GM18505 (cell line): ENCODE data around the gene PRKD1.
"Not testable (repeated sequence)": the region's sequence is repeated elsewhere in the genome, so short reads cannot be mapped to it uniquely, and the experiment has no call there.

Source experiments
- ATAC-seq: cut with Tn5 transposase; IDR thresholded peaks from one replicate; pipeline ENCODE4 v1.9.1; 2021; ENCODE audit not compliant: unreplicated experiment
- POLR2A ChIP-seq: IDR thresholded peaks from 4 replicates; pipeline ENCODE4 v1.6.1; 2011; ENCODE audit warnings: borderline replicate concordance; ENCODE audit not compliant: insufficient read depth, insufficient read length; ENCODE audit errors: extremely low read depth

PRKD1 gene

DNA sequence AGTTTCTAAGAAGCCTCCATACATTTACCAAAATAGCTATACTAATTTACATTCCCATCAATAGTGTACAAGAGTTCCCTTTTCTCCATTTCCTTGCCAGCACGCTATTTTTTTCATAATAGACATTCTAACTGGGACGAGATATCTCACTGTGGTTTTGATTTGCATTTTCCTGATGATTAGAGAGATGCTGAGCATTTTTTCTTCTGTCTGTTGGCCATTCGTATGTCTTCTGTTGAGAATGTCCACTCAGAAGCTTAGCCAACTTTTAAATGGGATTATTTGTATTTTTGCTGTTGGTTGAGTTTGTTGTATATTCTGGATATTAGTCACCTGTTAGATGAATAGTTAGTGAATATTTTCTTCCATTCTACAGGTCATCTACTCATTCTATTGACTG is 144.1 kb downstream of the PRKD1 start:
- ATAC-seq = no peak
- TF ChIP-seq POLR2A = no peak

DNA sequence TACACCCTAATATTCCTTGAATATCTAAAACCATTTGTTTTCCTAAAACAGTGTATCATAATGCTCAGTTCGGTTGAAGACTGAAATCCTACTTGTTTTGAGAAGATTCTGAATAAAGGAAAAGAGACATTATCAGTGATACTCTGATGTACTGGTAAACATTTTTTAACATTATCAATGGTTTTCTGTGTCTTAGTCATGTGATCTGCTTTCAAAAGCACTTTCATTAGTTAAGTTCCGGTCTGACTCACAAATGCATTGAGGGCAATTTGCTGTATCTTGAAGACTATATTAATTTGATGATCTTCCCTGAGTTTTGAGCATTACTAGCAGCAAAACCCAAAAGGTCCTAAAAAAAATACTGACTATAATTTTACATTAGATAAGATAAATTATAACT is 145.6 kb downstream of the PRKD1 start:
- no peak for ATAC-seq
- no peak for TF ChIP-seq POLR2A

DNA sequence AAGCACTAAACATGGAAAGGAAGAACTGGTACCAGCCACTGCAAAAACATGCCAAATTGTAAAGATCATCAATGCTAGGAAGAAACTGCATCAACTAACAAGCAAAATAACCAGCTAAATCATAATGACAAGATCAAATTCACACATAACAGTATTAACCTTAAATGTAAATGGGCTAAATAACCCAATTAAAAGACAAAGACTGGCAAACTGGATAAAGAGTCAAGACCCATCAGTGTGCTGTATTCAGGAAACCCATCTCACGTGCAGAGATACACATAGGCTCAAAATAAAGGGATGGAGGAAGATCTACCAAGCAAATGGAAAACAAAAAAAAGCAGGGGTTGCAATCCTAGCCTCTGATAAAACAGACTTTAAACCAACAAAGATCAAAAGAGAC is 150.5 kb downstream of the PRKD1 start:
- not testable (repeated sequence) for ATAC-seq

DNA sequence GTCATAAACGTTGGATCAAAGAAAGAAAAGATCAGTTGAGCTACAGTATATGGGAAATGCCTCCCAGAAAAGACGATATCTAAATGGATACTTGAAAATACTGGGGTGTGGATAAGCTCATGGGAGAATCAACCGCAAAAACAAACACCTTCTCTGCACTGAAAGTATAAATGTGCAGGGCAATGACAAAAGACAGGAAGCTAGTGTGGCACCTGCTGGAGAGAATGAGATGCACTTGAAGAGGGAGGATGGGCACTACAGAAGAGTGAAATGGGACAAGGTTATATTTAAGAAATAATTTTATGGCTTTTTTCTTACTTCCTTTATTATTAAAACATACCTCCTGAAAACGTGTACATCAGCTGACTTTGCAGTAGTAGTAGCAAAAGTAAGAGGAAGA is 153.7 kb downstream of the PRKD1 start:
- no peak for TF ChIP-seq POLR2A
- ATAC-seq = no peak

DNA sequence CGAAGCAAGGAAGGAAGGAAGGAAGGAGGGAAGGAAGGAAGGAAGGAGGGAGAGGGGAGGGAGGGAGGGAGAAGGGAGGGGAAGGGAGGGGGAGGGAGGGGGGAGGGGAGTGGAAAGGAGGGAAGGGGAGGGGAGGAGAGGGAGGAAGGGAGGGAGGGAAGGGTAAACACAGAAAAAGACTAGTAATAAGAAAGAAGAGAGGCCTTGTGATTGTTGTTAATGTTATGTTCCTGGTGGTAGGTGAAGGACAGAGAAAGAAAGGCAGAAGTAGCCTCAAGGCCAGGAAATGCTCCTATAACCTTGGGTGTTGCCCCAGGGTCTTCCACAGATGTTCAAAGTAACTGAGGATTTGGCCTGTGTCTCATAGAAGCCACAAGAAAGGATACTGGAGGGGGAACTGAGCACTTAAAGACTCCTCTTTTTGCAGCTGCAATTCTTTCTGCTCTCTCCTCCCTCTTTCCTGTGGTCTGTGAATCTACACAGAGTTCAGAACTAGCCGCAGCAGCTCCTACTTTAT is 164.2 kb downstream of the PRKD1 start:
- ATAC-seq = no peak
- no peak for TF ChIP-seq POLR2A

DNA sequence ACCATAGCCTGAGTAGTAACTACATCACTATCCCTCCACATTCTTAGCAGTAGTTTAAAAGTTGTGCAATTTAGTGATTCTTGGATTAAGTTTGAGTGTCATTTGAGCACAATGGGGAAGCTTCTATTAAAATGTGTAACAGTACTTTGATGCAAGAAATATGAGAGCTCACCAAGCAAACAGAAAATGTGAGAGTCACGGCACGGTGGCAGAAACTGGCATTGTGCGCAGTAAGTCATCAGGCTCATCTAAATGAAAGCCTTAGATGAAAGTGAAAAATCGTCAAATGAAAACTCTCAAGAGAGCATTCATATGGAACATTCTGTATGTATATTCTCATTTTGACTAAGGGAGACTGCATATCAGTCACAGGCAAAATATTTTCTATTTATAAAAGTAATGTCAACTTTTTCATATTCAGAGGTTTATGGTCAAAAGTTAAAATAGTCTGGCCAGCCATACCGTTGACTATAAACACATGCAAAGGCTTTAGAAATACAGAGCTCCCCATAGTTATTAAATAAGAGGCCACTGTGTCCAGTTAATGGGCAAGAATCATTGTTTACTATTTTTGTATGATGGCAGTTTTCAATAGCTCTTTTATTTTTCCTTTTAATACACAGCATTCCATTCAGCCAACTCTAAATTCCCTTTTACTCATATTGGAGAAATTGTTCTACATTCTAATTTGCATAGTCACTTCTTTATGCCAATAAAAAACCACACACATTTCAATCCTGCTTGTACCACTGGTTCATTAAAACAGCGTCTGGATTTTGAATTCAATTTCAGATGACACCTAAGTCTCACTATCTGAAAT is 167.9 kb downstream of the PRKD1 start:
- peak; percentile 77 for ATAC-seq
- no peak for TF ChIP-seq POLR2A

DNA sequence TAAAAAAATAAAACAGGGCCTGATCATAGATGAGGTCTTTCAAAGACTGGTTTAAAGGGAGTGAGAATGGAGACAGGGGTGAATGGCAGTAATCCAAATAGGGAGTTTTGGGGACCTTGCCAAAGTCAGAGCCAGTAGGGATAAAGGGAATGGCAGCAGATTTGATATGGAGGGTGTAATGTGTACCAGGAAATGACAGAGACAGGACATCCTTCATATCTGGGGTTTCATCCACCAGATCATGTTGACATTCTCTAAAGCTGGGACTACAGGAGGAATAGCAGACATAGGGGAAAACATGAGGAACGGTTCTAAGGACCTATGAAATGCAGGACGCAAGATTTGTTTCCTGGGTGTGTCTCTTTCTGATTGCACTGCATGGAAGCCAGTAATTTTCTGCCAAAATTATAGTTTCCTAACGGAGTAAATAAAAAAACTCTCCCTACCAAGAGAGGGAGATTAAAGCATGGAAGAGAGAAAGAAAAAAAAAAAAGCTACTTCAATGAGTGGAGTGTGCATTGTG is 169.9 kb downstream of the PRKD1 start:
- no peak for ATAC-seq
- no peak for TF ChIP-seq POLR2A

DNA sequence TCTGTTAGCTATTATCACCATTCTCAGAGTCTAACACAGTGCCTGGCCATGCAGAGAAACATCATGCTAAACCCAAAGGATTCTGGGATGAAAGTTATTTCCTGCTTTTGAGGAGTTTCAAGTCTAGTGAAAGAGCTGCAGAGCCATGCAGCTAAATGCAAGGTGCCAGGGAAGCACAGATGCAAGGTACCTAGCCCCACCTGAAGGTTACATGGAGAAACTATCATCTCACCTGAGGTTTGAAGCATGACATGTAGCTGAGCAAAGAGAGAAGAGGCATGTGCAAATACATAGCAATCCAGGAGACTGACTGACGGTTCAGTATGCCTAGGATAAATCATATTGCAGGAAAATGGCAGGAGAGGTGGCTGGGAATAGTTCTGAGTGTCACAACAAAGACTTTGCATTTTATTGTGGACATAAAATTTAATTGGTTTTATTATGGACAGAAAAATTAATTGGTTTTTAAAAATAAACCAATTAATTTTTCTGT is 170.4 kb downstream of the PRKD1 start:
- no peak for TF ChIP-seq POLR2A
- ATAC-seq = no peak

DNA sequence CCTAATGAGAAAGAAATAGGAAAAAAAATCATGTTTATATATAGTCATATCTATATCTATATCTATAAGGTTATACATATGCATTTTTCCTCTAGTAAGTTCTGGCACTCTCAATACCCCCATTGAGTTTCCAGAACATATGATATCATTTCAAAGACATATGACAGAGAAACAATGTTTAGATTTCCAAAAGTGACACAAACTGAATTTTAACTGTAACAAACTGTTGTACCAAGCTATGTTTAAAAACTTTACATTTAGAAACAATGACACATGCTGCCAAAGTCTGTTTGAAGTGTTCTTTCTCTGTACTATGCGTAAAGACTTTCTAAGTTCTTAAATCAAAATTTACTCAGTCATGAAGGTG is 171.6 kb downstream of the PRKD1 start:
- ATAC-seq = no peak
- TF ChIP-seq POLR2A = no peak

DNA sequence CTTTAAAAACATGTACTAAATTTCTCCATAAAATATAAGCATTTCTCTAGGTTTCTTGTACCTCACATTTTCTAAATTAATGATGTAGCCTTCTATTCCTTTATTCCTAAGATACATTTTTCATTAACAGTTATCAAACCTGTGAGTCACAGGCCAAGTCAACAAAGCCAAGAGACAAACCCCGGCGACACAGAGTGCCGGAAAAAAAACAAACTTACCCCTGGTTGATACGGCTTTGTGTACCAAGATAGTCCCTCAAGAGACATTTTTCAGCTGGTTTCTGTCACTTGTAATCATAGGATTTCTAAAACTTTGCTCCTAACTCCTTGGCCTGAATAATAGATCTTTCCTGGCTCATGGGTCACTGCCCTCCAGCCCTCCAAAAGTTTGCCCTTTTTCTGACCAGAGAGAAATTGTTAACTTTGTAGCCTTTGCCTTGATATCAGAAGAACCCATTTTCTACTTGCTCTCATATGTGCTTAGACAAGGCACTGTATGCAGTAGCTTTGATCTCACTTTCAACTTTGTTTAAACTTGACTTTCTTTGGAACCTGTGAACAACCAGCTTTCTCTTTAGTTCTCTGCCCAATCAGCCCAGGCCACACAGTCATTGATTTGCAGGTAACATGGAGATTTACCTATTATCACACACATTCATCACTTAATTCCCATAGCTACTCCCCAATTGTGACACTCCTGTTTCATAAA is 172.2 kb downstream of the PRKD1 start:
- no peak for ATAC-seq
- TF ChIP-seq POLR2A = no peak

DNA sequence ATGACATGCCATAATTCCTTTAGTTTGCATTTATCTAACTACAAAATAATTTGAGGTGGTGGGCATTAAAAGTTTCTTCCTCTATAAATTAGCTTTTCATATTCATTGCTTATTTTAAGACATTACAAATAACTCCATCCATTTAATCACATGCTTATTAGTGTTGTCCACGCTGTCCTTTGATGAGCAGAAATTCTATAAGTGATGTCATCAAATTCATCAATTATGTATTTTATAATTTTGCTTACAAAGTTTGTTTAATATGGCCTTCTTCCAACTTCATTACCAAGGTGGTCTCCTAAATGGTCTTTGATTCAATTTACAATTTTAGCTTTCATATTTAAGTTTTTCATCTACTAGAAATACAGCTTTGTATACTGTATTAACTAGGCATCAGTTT is 173.5 kb downstream of the PRKD1 start:
- no peak for TF ChIP-seq POLR2A
- no peak for ATAC-seq

DNA sequence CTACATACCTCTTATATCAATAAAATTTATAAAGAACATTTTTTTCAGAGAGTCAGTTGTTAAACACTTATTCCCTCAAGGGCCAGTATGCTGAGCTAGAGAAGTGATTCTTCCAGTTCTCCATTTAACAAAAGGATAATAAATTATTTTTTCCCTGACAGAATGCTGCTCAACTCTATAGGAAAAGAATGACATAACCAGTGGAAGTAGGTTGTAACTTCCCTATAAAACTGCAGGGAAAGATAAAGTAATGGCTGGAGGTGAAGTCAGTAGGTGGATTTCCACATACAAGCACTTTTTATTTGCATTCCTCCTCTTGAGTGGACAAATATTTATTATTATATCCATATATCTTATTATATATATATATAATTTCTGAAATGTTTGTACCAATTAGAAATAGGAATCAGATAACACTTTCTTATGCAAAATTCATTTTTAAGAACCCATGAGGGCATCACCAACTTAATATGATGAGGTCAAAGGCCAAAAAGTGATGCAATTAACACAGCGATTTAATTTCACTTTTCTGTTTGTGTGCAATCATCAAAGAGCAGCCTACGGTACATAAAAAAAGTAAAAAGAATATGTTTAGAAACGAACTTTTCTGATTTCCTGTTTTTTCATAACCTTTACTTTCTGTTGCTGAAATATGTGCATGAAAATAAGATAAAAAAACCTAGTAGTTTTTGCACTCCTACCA is 175.3 kb downstream of the PRKD1 start:
- TF ChIP-seq POLR2A = no peak
- no peak for ATAC-seq

DNA sequence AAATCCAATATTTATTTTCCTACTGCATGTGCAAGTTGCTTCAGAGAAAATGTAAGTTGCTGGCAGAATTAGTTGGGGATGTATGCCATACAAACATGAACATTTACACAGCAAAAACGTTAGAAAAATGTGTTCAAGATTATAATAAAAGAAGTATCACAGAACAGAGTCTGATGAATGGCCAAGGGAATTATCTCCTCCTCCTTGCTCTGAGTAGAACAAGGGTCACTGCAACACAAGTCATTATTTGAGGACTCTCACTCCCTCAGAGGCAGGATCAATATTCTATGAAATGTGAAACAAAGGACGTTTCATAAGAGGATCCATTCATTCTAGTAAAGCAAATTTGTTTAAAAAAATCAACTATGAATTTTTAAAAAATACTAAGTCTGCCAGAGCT is 177.8 kb downstream of the PRKD1 start:
- no peak for ATAC-seq

More for the DNA sequence above, 177.8 kb downstream of the PRKD1 start:
- no peak for TF ChIP-seq POLR2A
